HepG2 (cell line): ENCODE results near the gene GPR107. TPM values are rescaled to one million over a fixed set of nuclear protein-coding genes. Genes with fewer than 3 reads are reported as not detected.

Experiments
- ATAC-seq: fragments of 200-7000 bp; cut with Tn5 transposase; 3 replicates; pipeline ENCODE4 v1.9.1; 2020; ENCODE audit warnings: mild to moderate bottlenecking, moderate library complexity
- BruUV-seq: library from RNA; stranded (reverse); fragments of 400-500 nt; replicated peaks from 2 replicates; lab custom pipeline; 2021; lab: Mats Ljungman, UMichigan
- CTCF ChIA-PET: fragments of 300-600 bp; formaldehyde crosslinking; extraction: SDS; loops from one replicate; lab custom pipeline; 2021; ENCODE audit warnings: low total read pairs, inconsistent platforms, low intra/inter-chr PET ratio; lab: Yijun Ruan, JAX
- POLR2A ChIA-PET: fragments of 350-600 bp; sonication (Branson Sonifier 250); formaldehyde crosslinking; loops from one replicate; lab custom pipeline; 2020; ENCODE audit warnings: antibody characterized with exemption, inconsistent platforms; lab: Yijun Ruan, JAX
- DNase-seq: peaks from one replicate; pipeline ENCODE4 v3.0.0-alpha.2; 2015; ENCODE audit warnings: low spot score
- FAIRE-seq: peaks from 3 replicates; lab custom pipeline; 2011; peaks lifted over from hg19 to GRCh38; lab: Jason Lieb, UNC
- H2AFZ ChIP-seq: one replicate; pipeline ENCODE4 v1.6.1; 2011; ENCODE audit warnings: low read length, inconsistent platforms
- H3K27ac ChIP-seq: fragments of 300-600 bp; 3 replicates; pipeline ENCODE4 v1.8.0; 2011; ENCODE audit warnings: mixed run types, mild to moderate bottlenecking, mixed read lengths, low read length, inconsistent platforms; ENCODE audit not compliant: insufficient read depth; ENCODE audit errors: extremely low read length
- H3K27me3 ChIP-seq, 2 experiments: fragments of 200-600 bp in 1 of 2; 2 replicates in 1 of 2; 3 replicates in 1 of 2; pipeline versions ENCODE4 v1.6.0 to v1.8.0; 2011; ENCODE audit warnings: low read length in 2 of 2, mild to moderate bottlenecking in 2 of 2, moderate library complexity in 2 of 2, inconsistent platforms in 1 of 2; ENCODE audit not compliant: insufficient read depth in 2 of 2, control insufficient read depth in 1 of 2
- H3K36me3 ChIP-seq, 2 experiments: fragments of 200-600 bp in 1 of 2; replicated peaks in 1 of 2; 2 replicates in 1 of 2; 3 replicates in 1 of 2; pipeline versions ENCODE4 v1.5.1 to v1.8.0; 2011; ENCODE audit warnings: low read length in 2 of 2, inconsistent platforms in 1 of 2; ENCODE audit not compliant: insufficient read depth in 2 of 2, control insufficient read depth in 1 of 2
- H3K4me1 ChIP-seq: 2 replicates; pipeline ENCODE4 v1.5.1; 2012; ENCODE audit warnings: low read length, inconsistent platforms; ENCODE audit not compliant: insufficient read depth
- H3K4me2 ChIP-seq: 2 replicates; pipeline ENCODE4 v1.6.0; 2011; ENCODE audit warnings: low read depth, low read length, inconsistent platforms
- H3K4me3 ChIP-seq, 3 experiments: fragments of 200-600 bp in 1 of 3; sonication (generic), shearing (Covaris generic) in 1 of 3; replicated peaks in 1 of 3; 2 replicates each; pipeline ENCODE4 v1.5.1; 2011 to 2016; ENCODE audit warnings: low read length in 3 of 3, inconsistent platforms in 2 of 3, low read depth in 2 of 3, mild to moderate bottlenecking in 2 of 3, control low read depth in 1 of 3, mixed read lengths in 1 of 3; ENCODE audit not compliant: insufficient read depth in 1 of 3
- H3K79me2 ChIP-seq: one replicate; pipeline ENCODE4 v1.6.1; 2011; ENCODE audit warnings: low read length, inconsistent platforms; ENCODE audit not compliant: insufficient read depth
- H3K9ac ChIP-seq: 2 replicates; pipeline ENCODE4 v1.6.0; 2011; ENCODE audit warnings: mild to moderate bottlenecking, low read depth, low read length, inconsistent platforms; ENCODE audit not compliant: insufficient read depth
- H3K9me3 ChIP-seq: 2 replicates; pipeline ENCODE4 v1.5.1; 2012; ENCODE audit warnings: mild to moderate bottlenecking, low read length
- H4K20me1 ChIP-seq: 2 replicates; pipeline ENCODE4 v1.6.0; 2011; ENCODE audit warnings: inconsistent platforms, mild to moderate bottlenecking, low read length, moderate library complexity; ENCODE audit not compliant: insufficient read depth
- HOXA5 ChIP-seq: sonication (generic); formaldehyde crosslinking; IDR thresholded peaks from 2 replicates; pipeline ENCODE4 v1.4.0; 2020; ENCODE audit warnings: missing genetic modification reagents
- MTERF4 ChIP-seq: sonication (generic); formaldehyde crosslinking; IDR thresholded peaks from 2 replicates; pipeline ENCODE4 v1.8.0; 2023; ENCODE audit warnings: mild to moderate bottlenecking, missing genetic modification reagents
- RFX5 ChIP-seq: IDR thresholded peaks from 2 replicates; pipeline ENCODE4 v1.6.1; 2011; ENCODE audit warnings: low read depth, low read length, improper control_type of control experiment
- RXRA ChIP-seq: sonication (generic); formaldehyde crosslinking; IDR thresholded peaks from 2 replicates; pipeline ENCODE4 v1.5.1; 2020; ENCODE audit warnings: missing genetic modification reagents
- SIN3A ChIP-seq: IDR thresholded peaks from 2 replicates; pipeline ENCODE4 v1.6.1; 2011; ENCODE audit warnings: low read depth, mild to moderate bottlenecking, control low read depth, low read length, borderline replicate concordance
- SOX5 ChIP-seq: IDR thresholded peaks from 2 replicates; pipeline ENCODE4 v1.6.1; 2016; ENCODE audit warnings: borderline replicate concordance
- TARDBP ChIP-seq: sonication (generic); formaldehyde crosslinking; IDR thresholded peaks from 2 replicates; pipeline ENCODE4 v1.8.0; 2022; ENCODE audit warnings: mild to moderate bottlenecking, missing genetic modification reagents
- WGBS: methylation state at CpG from one replicate; pipeline ENCODE4 v1.1.6; 2017; ENCODE audit warnings: low lambda C conversion rate; 5-methylcytosine and 5-hydroxymethylcytosine counted together
- in situ Hi-C: cut with HindIII; loops from 2 replicates; pipeline ENCODE4 v1.10.0; 2017; ENCODE audit warnings: low pct_unique_long_range_greater_than_20kb; ENCODE audit not compliant: extremely low pct_ligation_motif_present
- intact Hi-C: fragments of 100-400 bp; cut with micrococcal nuclease; formaldehyde crosslinking; loops from one replicate; pipeline ENCODE4 v1.10.0; 2022; ENCODE audit not compliant: unreplicated experiment
- polyA plus RNA-seq, 8 experiments: library from polyadenylated mRNA; depleted of rRNA in 3 of 8; stranded (reverse) in 7 of 8; unstranded in 1 of 8; fragments of >200 nt; fragmentation: Illumina TruSeq in 4 of 8; extraction: Trizol in 4 of 8; gene quantifications; 2 replicates each; pipeline versions ENCODE4 v1.2.1 to v1.2.3, GENCODE V29; 2011 to 2016; ENCODE audit warnings: low read depth in 4 of 8, missing spikeins in 1 of 8, mixed read lengths in 1 of 8; ENCODE audit not compliant: insufficient read depth in 1 of 8
- total RNA-seq, 5 experiments: library from RNA; depleted of rRNA; stranded (reverse); fragments of >200 nt; fragmentation: Illumina TruSeq; extraction: Trizol; gene quantifications; 2 replicates each; pipeline ENCODE4 v1.2.3, GENCODE V29; 2016; ENCODE audit warnings: low read depth in 1 of 5

Gene GPR107
- total and polyA plus RNA-seq, 2 of the 13 experiments (the other 11 are each of a cell fraction or from before 2014, with no cell fraction given): 22.5 to 24.4 TPM

DNA sequence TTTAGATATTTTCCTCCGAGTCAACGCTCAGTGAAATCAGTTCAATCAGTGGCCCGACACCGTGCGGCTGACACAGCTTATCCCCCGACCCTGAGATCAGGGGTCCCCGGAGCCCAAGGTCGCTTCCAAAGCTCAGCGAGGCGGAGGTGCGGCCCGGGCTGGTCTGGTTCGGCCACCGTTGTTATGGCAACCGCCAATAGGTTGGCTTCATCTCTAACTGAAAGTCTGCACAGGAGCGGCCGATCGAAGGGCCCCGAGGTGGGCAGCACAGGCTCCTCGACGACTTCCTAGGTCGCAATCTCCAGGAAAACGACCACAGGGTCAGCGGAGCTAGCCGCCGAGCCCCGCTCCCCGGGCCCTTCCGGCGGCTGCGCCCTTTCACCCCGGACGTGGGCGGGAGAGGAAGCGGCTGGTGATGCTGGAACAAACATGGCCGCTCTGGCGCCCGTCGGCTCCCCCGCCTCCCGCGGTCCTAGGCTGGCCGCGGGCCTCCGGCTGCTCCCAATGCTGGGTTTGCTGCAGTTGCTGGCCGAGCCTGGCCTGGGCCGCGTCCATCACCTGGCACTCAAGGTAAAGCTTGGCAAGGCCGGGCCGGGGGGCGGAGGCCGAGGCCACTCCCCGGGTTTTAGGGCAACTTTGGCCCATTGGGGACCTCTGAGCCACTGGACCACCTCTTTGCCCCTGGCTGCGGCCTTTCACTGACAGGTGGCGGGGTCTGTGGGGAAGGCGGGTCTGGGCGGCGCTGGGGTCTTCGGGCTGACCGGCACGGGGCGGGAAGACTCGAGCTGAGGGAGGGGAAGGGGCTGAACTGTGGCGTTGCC lies at the start of gene GPR107 (continued):
- TF ChIP-seq TARDBP (CRISPR knock-in tag) (no peak), RFX5 (no peak), SOX5 (peak; percentile 10; the same call in 1 of the 2 replicates), HOXA5 (0 out of 2 replicates have a peak, but pooled peaks have one; percentile 50), SIN3A (peak; percentile 63; the same call in 1 of the 2 replicates), MTERF4 (CRISPR knock-in tag) (0 out of 2 replicates have a peak, but pooled peaks have one; percentile 78)

DNA sequence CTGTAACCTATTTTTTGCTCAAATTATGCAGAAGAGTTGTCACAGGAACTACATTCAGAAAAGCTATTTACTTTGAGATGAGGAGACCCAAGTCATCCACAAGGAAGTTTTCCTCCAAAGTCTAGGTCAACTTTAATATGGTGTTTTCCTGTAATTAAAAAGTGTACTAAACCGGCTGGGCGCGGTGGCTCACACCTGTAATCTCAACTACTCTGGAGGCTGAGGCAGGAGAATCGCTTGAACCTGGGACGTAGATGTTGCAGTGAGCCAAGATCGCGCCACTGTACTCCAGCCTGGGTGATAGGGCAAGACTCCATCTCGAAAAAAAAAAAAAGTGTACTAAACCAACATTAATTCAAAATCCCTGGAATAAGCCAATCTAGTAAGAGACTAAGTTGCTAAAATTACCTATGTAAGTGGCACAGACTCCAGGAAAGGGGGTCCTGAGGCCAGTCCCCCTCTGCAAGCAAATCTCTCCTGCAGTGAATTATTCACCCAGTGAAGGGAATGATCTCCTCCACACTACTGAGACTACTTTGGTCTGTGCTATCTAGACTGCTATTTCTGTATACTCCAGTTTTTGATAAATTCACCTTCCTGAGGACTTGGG lies 49.7 kb upstream of the GPR107 start:
- ChIA-PET POLR2A (no interaction called here), CTCF (no interaction called here)
- in situ Hi-C loops (no loop called here), intact Hi-C loops (no loop called here)
- BruUV-seq: no TSS peak
- no peak overlapping the region for H3K27ac ChIP-seq
- no peak overlapping the region for H3K4me2 ChIP-seq
- no peaks in the 10 kb centered on the region for H3K27me3 ChIP-seq
- no peak overlapping the region for H3K9ac ChIP-seq
- peaks cover 19% of the 10 kb centered on the region for H3K4me1 ChIP-seq
- H3K9me3 ChIP-seq: no peaks in the 10 kb centered on the region
- no peak for TF ChIP-seq RXRA (CRISPR knock-in tag)
- H4K20me1 ChIP-seq: no peaks in the 10 kb centered on the region
- 93% methylated on average over 8 of the region's 8 CpGs for WGBS
- H2AFZ ChIP-seq: no peak overlapping the region
- peaks cover 9% of the 10 kb centered on the region for H3K79me2 ChIP-seq
- DNase-seq (no peak), FAIRE-seq (no peak), ATAC-seq (no peak)
- H3K36me3 ChIP-seq: no peaks in the 10 kb centered on the region; a peak in 1 of 5 replicates
- no peak overlapping the region for H3K4me3 ChIP-seq
